ENCODE data around the gene CDH4.

CDH4 gene

DNA sequence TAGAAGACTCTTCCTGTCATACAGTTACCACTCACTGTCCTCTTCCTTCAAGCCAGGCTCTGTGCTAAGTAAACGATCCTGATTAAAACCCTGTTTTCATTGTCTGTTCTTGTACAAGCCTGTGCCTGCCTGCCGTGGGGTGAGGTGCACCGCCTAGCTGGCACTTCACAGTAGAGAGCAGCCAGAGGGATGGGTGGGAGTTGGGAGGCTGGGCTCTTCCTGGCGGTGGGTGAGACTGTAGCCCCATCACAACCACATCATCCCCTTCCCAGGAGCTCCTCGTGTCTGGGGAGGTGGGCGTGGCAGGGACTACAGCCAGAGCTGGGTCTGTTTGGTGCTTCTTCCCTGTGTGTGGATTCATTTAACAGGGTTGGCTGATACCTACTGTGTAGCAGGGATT lies 431.7 kb downstream of the CDH4 start:
- DNase-seq, result no peak

DNA sequence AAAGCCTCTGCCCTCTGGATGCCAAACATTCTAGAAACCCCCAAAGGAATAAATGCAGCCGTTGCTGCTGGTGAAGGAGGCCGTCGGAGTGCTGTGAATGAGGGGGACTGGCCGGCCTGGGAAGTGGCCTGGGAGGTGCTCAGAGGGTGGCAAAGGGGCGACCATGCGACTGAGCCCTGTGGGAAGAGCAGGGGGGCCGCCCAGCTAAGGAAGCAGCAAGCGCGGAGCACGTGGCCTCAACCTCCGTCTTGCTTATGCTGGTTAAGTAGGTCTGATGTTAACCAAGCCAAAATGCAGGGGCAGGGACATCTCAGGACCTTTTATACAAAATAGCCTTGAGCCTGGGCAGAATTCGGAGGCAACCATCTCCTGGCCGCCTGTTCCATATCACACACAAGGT lies 432.1 kb downstream of the CDH4 start:
- no peak for DNase-seq

DNA sequence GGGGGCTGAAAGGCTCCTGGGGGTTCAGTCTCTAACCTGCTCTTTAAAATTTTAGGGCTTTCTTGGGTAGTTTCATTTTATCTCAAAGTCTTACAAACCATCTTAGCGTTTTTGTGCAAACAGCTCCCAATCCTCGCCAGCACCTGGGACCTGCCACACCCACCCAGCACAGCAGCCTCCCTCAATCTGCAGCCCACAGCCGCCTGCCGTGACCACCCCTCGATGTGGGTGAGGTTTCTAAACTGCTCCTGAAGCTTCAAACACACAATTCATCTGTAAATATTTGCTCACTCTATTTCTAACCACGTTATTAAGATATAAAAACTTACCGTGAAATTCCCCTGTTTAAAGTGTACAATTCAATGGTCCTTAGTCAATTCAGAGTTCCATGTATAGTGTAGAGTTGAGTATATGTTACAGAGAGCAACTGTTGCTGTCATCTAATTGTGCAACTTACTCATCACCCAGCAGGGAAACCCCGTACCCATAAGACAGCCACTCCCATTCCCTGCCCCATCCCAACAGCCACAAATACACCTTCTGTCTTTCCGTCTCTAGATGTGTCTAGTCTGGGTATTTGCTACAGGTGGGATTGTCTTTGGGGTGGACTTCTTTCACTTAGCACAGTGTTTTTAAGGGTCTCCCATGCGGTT lies 432.6 kb downstream of the CDH4 start:
- DNase-seq, result no peak

DNA sequence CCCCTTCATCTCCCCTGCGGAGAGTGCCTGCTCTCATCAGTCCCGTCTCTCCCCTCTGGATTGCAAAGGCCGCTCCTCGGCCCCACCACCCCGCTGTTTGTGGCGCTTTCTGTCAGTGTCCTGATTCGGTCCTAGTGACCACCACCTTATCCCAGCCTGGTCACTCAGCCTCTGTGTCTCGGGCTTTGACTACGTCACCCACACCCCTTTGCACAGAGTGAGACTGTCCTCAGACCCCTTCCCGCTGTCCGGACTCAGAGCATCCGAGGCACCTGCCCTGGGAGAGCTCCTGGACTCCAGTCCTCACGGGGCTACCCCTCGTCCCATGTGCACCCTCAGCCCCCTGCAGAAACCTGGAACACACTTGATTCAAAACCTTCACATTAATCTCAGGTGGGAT lies 433.4 kb downstream of the CDH4 start:
- no peak for DNase-seq

DNA sequence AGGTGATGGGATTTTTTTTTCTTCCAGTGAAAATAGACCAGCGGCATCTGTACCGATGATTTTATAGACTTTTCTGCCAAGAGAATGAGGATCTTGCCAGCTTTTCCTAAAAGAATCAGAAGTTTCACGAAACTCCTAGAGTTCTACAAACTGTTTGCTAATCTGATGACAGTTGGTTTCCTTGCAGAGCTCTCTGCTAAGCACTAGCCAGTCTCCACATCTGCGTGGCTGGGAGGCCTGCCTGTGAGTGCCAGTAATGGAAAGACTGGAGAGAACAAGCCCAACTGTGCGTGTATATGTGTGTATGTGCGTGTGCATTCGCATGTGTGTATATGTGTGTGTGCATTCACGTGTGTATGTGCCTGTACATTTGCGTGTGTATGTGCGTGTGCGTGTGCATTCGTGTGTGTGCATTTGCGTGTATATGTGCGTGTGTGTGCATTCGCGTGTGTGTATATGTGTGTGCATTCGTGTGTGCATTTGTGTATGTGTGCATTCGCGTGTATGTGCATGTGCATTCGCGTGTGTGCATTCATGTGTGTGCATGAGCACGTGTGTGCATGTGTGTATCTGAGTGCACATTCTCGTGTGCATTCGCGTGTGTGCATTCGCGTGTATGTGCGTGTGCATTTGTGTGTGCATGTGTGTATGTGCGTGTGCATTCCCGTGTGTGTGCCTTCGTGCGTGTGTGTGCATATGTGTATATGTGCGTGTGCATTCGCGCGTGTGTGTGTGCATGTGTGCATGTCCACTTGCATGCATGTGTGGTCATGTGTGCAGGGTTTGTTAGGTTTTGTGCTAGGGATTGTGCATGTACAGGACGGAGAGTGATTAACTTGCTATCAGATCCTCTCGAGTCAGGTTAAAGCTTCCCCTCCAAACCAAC lies 434.2 kb downstream of the CDH4 start:
- no peak for DNase-seq

DNA sequence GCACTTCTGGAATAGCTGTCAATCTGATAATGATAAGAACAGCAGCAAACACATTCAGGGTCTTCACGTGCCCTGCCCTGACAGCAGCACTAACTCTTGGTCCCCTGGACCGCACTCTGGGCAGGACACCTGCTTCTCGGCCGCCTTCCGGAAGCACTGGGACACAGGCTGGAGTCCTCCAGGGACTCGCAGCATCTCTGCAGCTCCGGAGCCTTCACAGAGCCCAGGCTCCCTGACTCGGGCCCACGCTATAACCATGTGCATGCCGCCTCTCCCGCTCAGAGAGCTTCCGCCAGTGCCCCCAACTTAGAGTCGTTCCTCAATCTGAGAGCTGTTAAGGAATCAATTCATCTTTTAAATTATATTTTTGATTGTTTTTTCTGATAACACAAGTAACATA lies 436.4 kb downstream of the CDH4 start:
- no peak for DNase-seq

DNA sequence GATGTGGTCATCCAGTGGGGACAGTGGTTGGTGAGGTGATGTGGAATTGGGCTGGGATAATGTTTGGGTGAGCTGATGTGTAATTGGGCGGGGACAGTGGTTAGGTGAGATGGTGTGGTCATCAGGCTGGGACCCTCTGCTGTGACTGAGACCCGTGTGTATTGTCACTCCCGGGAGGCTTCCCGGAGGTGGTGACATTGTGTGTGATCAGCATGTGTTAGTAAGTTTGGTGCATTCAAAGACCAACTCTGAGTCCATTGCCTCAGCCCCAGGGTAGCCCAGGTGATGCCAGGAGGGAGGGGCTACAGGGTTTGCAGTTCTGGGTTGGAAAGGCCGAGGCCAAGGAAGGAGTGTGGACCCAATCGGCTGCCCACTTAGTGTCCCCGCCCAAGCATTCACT lies 438.1 kb downstream of the CDH4 start:
- DNase-seq, result no peak

DNA sequence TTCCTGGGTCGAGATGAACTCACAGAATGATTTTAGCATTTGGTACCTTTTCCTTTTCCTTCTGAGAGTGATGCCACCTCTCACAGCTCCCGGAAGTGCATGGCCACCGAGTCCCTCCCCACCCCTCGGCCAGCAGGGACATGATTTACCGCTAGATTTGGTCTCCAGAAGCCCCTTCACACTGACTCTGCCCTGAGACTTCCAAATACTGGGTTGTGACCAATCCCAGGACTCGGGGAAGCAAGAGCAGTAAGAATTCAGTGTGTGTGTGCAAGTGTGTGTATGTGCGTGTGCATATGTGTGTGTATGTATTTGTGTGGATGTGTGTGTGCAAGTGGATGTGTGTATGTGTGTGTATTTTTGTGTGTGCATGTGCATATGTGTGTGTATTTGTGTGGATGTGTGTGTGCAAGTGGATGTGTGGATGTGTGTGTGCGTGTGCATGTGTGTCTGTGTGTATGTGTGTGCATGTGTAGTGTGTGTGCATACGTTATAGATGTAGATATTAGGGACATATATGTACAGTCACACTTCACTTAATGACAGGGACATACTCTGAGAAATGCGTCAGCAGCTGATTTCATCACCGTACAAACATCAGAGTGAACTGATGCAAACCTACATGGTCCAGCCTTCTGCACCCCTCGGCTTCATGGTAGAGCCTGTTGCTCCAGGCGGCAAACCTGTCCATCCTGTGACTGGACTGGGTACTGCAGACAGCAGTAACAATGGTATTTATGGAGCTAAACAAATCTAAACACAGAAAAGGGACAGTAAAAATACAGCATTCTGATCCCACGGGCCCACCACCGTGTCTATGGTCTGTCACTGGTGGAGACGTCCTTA lies 439.2 kb downstream of the CDH4 start:
- no peak for DNase-seq

DNA sequence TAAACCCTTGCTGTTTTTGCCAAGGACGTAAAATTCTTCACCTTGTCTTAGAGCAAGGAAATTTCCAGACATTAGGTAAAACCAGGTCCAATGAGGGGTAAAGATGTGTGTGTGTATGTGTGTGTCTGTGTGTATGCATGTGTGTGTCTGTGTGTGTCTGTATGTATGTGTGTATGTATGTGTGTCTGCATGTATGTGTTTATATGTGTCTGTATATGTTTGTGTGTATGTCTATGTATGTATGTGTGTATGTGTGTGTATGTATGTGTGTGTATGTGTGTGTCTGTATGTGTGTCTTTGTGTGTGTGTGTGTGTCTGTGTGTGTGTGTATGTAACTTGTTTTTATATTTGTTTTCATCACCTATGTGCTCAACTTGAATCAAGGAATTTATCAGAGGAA lies 439.9 kb downstream of the CDH4 start:
- DNase-seq, result no peak

DNA sequence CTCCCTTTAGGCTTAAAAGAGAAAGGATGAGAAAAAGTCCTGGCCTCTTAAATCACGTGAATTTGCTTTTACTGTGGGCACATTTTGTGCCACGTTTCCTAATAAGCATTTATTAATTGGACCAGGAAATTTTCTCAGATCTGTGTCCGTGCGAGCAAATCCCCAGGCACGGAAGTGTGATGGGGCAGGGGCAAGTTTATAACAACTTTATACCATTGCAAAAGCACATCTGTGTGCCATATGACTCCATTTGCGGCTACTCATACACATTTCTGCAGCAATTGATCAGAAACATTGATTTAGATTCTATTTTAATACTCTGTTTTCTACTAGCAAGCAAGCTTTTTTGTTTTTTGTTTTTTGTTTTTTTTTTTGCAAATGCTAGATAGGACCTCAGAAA lies 440.4 kb downstream of the CDH4 start:
- DNase-seq, result no peak

DNA sequence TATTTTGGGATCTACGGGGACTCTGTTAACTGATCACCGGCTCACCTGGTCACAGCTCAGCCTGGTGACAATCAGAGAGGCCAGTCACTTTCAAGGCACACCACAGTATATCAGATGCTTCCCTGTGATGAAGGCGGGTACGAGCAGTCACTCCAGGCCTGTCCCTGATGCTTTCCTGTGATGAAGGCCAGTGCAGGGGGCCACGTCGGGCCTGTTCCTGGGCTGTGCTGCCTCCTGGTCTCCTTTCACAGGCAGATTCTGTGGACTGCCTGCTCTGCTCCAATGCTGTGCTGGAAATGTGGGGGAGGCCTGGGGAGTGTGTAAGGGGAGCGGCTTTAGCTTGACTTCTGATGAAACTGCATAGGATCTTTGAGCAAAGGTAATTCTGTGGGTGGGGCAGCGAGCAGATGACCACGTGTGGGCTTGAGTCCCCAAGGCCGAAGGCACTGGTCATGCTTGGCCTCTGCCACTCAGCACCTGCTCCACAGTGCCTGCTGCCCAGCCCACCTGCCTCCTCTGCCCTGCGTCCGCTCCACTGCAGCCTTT lies 441.1 kb downstream of the CDH4 start:
- no peak for DNase-seq

DNA sequence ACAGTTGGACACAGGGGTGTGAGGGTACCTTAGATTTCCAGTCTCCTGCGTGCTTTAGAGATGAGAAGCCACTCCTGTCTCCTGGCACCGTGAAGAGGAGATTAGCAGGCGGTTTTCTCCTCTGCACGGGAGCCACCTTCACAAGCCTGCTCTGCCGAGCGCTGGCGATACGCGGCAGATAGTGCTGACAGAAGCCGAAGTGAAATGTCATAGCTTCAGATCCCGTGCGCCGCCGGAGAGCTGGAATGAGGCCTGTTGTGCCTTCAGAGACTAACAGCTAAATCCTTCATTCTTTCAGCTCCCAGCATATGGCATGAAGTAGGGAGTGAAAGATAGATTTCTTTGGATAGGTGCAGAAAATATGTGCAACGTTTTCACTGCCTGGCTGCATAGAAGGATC lies 442.6 kb downstream of the CDH4 start:
- DNase-seq, result no peak

DNA sequence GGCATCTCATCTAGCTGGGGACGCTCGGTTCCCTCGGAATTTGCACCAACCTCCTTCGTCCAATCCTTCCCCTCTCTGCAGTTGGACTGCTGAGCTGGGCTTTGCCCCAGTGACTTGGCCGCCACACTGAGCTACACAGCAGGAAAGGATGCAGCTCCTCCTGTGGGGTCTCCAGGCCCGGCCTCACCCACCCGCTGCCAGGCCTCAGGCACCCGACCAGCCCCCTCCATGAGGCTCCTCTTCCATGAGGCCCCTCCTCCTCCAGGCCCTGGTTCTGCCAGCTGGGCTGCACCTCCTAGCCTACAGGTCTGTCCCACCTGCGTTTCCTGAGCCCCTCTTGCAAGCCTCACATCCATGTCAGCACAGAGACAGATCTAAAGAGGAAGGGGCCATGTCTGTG lies 443.7 kb downstream of the CDH4 start:
- DNase-seq, result no peak

DNA sequence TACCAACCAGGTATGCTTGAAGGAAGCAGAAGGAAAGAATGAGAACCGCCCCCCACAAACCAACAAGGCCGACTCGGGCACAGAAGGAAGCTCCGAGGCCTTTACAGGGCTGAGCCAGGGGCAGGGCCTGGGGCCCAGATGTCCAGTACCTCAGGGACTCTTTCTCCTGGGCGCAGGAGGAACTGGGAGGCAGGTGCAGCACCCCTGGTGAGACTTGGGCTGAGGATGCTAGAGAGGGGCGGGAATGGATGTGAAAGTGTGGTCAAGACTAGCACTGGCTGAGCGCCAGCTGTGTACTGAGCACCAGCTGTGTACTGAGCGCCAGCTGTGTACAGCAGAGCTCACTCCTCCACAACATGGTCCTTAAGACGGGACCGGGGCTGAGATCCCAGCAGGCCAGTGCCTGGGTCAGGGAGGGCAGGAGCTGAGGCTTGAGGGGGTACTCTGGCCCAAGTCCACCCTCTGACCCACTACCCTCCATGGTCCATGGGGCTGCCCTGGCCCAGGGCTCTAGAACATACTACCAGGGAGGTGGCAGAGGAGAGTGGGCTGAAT lies 444.2 kb downstream of the CDH4 start:
- no peak for DNase-seq

DNA sequence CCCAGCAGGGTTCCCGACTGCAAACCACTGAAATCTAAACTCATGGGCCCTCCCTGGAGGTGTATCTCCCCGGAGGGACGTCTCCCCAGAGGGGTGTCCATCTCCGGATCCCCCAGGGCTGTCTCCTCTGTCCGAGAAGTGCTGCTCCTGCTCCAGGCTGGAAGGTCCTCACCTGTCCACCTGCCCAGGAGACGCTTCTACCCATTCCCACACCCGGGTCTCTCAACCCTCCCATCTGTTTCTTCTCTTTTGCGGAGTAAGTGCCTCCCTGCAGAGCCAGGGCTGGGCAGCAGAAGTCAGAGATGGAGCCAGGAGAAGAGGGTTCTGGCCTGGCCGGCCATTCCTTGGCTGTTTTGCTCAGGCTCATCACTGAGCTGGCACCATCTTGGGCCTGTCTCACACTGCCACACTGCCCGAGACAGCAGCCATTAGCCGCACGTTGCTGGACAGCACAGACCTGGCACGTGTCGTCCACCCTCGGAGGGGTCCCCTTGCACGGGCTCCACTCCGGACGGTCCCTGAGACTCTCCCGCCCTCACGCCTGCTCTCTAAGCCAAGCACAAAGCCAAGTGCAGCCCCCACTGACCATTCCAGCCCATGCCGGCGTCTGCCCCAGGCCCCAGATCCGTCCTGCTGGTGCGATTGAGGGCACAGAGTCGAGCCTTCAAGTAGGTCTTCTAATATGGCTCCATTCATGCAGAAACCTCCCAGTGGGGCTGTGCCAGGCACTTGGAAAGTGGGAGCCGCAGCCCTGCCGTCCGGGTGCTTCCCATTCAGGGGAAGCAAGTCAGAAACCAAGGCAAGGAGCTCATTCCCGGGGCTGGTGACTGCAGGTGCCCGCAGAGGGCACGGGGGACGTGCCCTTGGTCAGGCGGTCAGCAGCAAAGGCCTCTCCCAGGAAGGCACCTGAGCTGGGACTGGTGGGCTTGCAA lies 445.9 kb downstream of the CDH4 start:
- DNase-seq, result no peak

DNA sequence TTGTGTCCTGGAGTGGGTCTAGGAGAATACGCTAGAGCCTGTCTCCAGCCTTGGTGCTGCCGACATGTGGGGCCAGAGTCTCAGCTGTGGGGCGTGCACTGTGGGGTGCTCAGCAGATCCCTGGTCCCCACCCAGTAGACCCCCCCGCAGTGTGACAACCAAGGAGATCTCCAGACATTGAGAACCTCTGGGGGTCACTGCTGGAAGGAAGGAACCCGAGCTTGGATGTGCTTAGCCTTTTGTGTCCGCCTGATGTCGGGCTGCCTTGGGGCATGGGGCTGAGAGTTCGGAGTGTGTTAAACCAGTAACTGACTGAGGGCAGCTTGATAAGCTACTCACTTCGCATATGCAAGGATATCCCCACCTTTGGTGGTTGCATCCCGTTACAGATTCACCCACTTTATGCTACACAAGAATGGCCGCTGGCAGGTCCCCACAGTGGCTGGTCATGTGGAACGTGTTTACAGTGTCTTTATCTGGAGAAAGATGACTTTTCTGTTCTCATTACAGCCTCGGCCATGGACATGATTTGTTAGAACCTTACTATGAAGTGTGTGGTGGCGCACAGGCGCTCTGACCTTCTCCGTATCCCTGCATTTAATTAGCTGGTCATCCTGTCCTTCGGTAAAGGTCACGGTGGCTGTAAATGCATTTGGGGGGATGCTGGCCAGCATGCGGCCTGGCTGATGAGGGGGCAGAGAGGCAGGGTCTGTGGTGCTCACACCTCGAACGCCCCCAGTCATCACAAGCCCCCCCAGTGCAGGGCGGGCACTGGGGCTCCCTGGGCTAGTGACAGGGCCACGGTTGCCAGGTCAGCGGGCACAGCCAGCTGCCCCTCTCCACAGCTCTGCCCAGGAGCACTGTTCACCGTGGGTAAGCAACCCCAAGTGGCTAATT lies 446.8 kb downstream of the CDH4 start:
- DNase-seq, result no peak

DNA sequence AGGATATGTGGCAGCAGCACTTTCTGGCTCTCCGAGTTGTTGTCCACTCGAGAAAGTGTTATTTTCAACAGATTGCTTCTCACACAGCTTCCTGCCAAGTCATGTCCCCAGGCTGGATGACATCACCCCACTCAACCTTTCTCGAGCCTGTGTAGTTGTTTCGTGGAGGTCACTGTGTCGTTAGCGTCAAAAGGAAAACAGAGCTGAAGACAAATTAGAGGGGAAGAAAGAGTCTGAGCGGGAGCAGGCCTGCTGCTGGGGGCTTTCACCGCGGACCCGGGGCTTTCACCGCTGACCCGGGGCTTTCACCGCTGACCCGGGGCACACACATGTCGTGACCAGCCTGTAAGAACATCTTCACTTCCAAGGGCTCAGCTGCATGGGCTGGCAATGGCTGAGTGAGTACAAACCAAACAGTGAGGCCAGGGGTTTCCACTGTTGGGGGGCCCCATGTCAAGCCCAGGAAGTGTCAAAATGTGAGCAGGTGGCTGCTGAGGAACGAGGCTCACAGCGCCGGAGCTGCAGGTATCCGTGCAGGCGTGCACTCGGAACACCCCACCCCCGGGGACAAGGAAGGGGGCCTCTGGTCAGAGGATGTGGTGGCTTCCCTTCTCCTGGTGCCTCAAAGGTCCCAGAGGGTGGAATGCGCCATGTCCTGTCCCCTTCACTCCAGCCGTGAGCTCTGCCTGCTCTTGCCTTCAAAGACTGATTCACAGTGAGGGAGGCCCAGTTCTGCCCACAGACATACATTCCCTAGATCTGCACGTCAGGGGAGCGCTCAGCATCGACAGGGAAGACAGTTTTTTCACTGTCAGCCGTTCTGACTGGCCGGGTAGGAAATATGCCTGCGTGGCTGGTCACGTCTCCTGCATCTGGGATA lies 447.7 kb downstream of the CDH4 start:
- no peak for DNase-seq

DNA sequence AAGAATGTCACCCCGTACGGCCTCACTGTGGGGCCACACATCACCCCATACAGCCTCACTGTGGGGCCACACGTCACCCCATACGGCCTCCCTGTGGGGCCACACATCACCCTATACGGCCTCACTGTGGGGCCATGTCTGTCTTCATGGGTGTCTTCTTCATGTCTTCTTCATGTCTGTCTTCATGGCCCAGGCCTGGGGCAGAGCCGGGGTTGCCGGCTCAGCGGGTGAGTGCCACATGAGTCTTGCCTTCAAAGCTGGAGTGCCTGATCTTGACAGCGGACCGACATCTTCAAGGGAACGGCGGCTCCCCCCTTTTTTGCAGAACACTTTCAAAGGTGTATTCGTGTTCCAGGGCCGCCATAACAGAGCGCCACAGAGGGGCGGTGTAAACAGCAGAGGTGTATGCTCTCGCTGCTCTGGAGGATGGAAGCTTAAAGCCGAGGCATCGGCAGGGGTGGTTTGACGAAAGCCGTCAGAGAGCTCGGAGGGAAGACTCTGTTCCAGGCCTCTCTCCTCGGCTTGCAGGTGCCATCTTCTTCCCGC lies 448.6 kb downstream of the CDH4 start:
- no peak for DNase-seq

DNA sequence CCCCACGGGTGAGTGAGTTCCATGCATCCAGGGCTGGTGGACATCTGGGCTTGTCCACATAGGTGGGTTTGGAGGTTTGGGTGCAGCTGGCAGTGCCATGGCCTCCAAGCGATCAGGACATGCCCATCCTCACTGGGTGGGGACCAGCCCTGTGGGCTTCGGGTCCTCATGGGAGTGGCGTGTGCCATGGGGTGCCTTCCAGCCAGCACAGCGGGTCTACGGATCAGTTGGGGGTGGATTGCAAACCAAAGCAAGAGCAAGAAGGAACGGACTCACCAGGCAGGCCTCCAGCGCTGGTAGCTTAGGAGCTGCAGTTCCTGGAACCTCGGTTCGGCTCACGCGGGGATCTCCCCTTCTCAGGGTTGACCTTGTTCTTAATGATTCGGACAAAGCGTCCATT lies 449.3 kb downstream of the CDH4 start:
- no peak for DNase-seq
